Measurements from ENCODE around the gene FAT3.

Gene FAT3

GRCh38 chr11:92226331-92227229 lies 2.0 kb downstream of the FAT3 start (continued):
- no peak for TF ChIP-seq REST (tag by site-specific recombination; IDR thresholded peaks at IDR 0.05)
- TF ChIP-seq PATZ1 (tag by site-specific recombination; IDR thresholded peaks at IDR 0.05) = peak; percentile 37; the same call in 1 of the 2 replicates
- peak; percentile 46; the same call in 1 of the 2 replicates for TF ChIP-seq ZXDB (tag by site-specific recombination; IDR thresholded peaks at IDR 0.05)
- no peak for TF ChIP-seq ZNF626 (tag by site-specific recombination; IDR thresholded peaks at IDR 0.05)
- no peak for TF ChIP-seq ZNF624 (tag by site-specific recombination; IDR thresholded peaks at IDR 0.05)
- no peak for TF ChIP-seq ZNF785 (tag by site-specific recombination; IDR thresholded peaks at IDR 0.05)
- TF ChIP-seq ZNF830 (tag by site-specific recombination; IDR thresholded peaks at IDR 0.05; ENCODE audit: low read depth) = no peak
- TF ChIP-seq ZNF571 (tag by site-specific recombination; IDR thresholded peaks at IDR 0.05) = no peak
- TF ChIP-seq GLI4 (tag by site-specific recombination; IDR thresholded peaks at IDR 0.05) = no peak
- TF ChIP-seq ZNF521 (tag by site-specific recombination; IDR thresholded peaks at IDR 0.05) = no peak
- TF ChIP-seq ZNF211 (tag by site-specific recombination; IDR thresholded peaks at IDR 0.05; ENCODE audit: low read depth) = no peak
- TF ChIP-seq ZNF18 (tag by site-specific recombination; IDR thresholded peaks at IDR 0.05) = no peak
- 0 out of 2 replicates have a peak, but pooled peaks have one; percentile 32 for TF ChIP-seq ZBTB10 (tag by site-specific recombination; IDR thresholded peaks at IDR 0.05)
- TF ChIP-seq ZNF488 (tag by site-specific recombination; IDR thresholded peaks at IDR 0.05) = no peak
- TF ChIP-seq ZNF366 (tag by site-specific recombination; conservative IDR thresholded peaks at IDR 0.05) = 0 out of 2 replicates have a peak, but pooled peaks have one; percentile 26
- no peak for TF ChIP-seq ZNF704 (tag by site-specific recombination; IDR thresholded peaks at IDR 0.05)
- TF ChIP-seq HIC1 (tag by site-specific recombination; IDR thresholded peaks at IDR 0.05) = 0 out of 2 replicates have a peak, but pooled peaks have one; percentile 30
- no peak for TF ChIP-seq ZNF148 (tag by site-specific recombination; IDR thresholded peaks at IDR 0.05; ENCODE audit: borderline replicate concordance)
- peak; percentile 54 for TF ChIP-seq KLF9 (tag by site-specific recombination; IDR thresholded peaks at IDR 0.05; ENCODE audit: low read depth)
- no peak for TF ChIP-seq ZNF223 (tag by site-specific recombination; IDR thresholded peaks at IDR 0.05)
- no peak for TF ChIP-seq ZNF324 (tag by site-specific recombination; IDR thresholded peaks at IDR 0.05)
